NB4 (cell line): ENCODE data around the gene RPS10.
A peak's percentile ranks its signal among the peaks of the same experiment; 100 is the strongest.

ENCODE experiments used
- DNase-seq: peaks from one replicate; pipeline ENCODE4 v3.0.0; 2010; ENCODE audit warnings: low read depth
- H3K4me3 ChIP-seq: one replicate; pipeline ENCODE4 v1.5.1; 2011; ENCODE audit warnings: mild to moderate bottlenecking, low read depth, low read length, moderate library complexity
- CTCF ChIP-seq: IDR thresholded peaks from one replicate; pipeline ENCODE4 v1.5.1; 2012; ENCODE audit warnings: low read depth, low read length
- MAX ChIP-seq: IDR thresholded peaks from 2 replicates; pipeline ENCODE4 v1.6.1; 2011; ENCODE audit warnings: low read depth, low read length
- MYC ChIP-seq: IDR thresholded peaks from 2 replicates; pipeline ENCODE4 v1.6.1; 2011; ENCODE audit warnings: low read depth, low read length
- POLR2A ChIP-seq: IDR thresholded peaks from 2 replicates; pipeline ENCODE4 v1.6.1; 2011; ENCODE audit warnings: mild to moderate bottlenecking; ENCODE audit not compliant: insufficient read length; ENCODE audit errors: extremely low read depth

RPS10 gene

GRCh38 chr6:34425132-34425497 lies 754 bp downstream of the RPS10 start:
- peak overlapping the region; percentile 97 for H3K4me3 ChIP-seq
- TF ChIP-seq MAX (no peak), MYC (no peak), POLR2A (no peak), CTCF (no peak)
- DNase-seq: no peak

GRCh38 chr6:34424200-34425131 lies 1.4 kb downstream of the RPS10 start:
- no peak for DNase-seq
- TF ChIP-seq POLR2A: no peak
- no peak for TF ChIP-seq MYC
- H3K4me3 ChIP-seq: peak overlapping the region; percentile 97

GRCh38 chr6:34423254-34423653 lies 2.6 kb downstream of the RPS10 start:
- no peak for DNase-seq
- no peak for TF ChIP-seq POLR2A
- TF ChIP-seq CTCF: no peak
- no peak for TF ChIP-seq MAX
- no peak for TF ChIP-seq MYC
- peak overlapping the region; percentile 97 for H3K4me3 ChIP-seq

- no peak overlapping the region for H3K4me3 ChIP-seq
Observed at GRCh38 chr6:34418367-34418766, 7.5 kb downstream of the RPS10 start.

GRCh38 chr6:34416877-34417371 lies 8.9 kb downstream of the RPS10 start:
- DNase-seq: no peak
- TF ChIP-seq MAX: no peak
- no peak for TF ChIP-seq MYC
- TF ChIP-seq CTCF: no peak
- no peak for TF ChIP-seq POLR2A
- no peak overlapping the region for H3K4me3 ChIP-seq

More at GRCh38 chr6:34418367-34418766, 7.5 kb downstream of the RPS10 start:
- no peak for DNase-seq
- TF ChIP-seq POLR2A: peak; percentile 2
- no peak for TF ChIP-seq MAX
- TF ChIP-seq CTCF: no peak
- no peak for TF ChIP-seq MYC

- no peak overlapping the region for H3K4me3 ChIP-seq
- TF ChIP-seq CTCF: peak; percentile 61
- TF ChIP-seq MYC: peak; percentile 74
- no peak for TF ChIP-seq POLR2A
- TF ChIP-seq MAX: peak; percentile 79
- DNase-seq: peak; percentile 85
Observed at GRCh38 chr6:34414999-34415858, 10.6 kb downstream of the RPS10 start.
